Measurements from ENCODE around the gene MAP2K3. TPM values are rescaled to one million over a fixed set of nuclear protein-coding genes. Genes with fewer than 3 reads are reported as not detected.

Gene MAP2K3
- total RNA-seq, 4 donors from 2014 or later = 15.5 to 23.4 (median 21.3) TPM

GRCh38 chr17:21282231-21282630, 2.3 kb upstream of the MAP2K3 start:
- H3K4me3 ChIP-seq (replicated peaks in 1 of 3) = no peak overlapping the region
- WGBS, 2 donors = 69 to 85% methylated on average over 5 of the region's 5 CpGs
- TF ChIP-seq, protein P1, sequence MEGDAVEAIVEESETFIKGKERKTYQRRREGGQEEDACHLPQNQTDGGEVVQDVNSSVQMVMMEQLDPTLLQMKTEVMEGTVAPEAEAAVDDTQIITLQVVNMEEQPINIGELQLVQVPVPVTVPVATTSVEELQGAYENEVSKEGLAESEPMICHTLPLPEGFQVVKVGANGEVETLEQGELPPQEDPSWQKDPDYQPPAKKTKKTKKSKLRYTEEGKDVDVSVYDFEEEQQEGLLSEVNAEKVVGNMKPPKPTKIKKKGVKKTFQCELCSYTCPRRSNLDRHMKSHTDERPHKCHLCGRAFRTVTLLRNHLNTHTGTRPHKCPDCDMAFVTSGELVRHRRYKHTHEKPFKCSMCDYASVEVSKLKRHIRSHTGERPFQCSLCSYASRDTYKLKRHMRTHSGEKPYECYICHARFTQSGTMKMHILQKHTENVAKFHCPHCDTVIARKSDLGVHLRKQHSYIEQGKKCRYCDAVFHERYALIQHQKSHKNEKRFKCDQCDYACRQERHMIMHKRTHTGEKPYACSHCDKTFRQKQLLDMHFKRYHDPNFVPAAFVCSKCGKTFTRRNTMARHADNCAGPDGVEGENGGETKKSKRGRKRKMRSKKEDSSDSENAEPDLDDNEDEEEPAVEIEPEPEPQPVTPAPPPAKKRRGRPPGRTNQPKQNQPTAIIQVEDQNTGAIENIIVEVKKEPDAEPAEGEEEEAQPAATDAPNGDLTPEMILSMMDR (IDR thresholded peaks at IDR 0.05) = no peak
- intact Hi-C loops (cut with DNase I) = loop anchor here (5.0 to 10.0 kb wide), 4 partner anchors 35 to 237 kb away; partner anchors contain the start of genes KCNJ12 and USP22
- DNase-seq = no peak
- peaks cover 37 to 39% of the 10 kb centered on the region in 2 donors for H3K4me1 ChIP-seq
- no peak overlapping the region for H3K27ac ChIP-seq
- no peaks in the 10 kb centered on the region for H3K36me3 ChIP-seq
- H3K27me3 ChIP-seq = no peaks in the 10 kb centered on the region
- H3K9me3 ChIP-seq = no peaks in the 10 kb centered on the region

DNA sequence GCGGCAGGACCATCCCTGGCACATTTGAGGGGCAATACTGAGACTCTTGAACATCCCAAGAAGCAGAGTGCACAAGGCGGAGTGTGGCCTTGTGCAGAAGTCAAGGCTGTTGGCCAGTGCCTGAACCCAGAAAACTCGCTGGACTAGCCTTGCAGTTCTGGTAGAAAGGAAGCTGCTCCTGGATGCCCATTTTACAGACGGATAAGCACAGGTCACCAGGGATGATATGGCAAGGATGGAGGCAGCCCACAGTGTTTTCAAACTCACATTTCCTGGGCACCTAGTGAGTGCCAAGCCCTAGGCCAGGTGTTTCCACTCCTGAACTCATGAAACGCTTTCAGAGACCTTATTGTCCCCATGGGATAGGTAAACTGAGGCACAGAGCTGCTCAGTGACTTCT, 1.7 kb upstream of the MAP2K3 start:
- no peak overlapping the region for H3K4me3 ChIP-seq (replicated peaks in 1 of 3)
- no peak for DNase-seq
- H3K9me3 ChIP-seq = no peaks in the 10 kb centered on the region
- peaks cover 43 to 45% of the 10 kb centered on the region in 2 donors for H3K4me1 ChIP-seq
- H3K27me3 ChIP-seq = no peaks in the 10 kb centered on the region
- TF ChIP-seq, protein P1 (IDR thresholded peaks at IDR 0.05) = no peak
- no peak for TF ChIP-seq POLR2A (IDR thresholded peaks at IDR 0.05)
- WGBS, 2 donors = 77 to 95% methylated on average over 4 to 5 of the region's 5 CpGs
- intact Hi-C loops (cut with DNase I) = loop anchor here (5.0 to 10.0 kb wide), 4 partner anchors 34 to 238 kb away; partner anchors contain the start of genes KCNJ12 and USP22
- H3K36me3 ChIP-seq = no peaks in the 10 kb centered on the region
- H3K27ac ChIP-seq = no peak overlapping the region

GRCh38 chr17:21283482-21284318, 811 bp upstream of the MAP2K3 start:
- DNase-seq = no peak
- H3K9me3 ChIP-seq = no peaks in the 10 kb centered on the region
- H3K4me1 ChIP-seq = peaks cover 45 to 47% of the 10 kb centered on the region in 2 donors
- no peaks in the 10 kb centered on the region for H3K36me3 ChIP-seq
- H3K27me3 ChIP-seq = no peaks in the 10 kb centered on the region
- TF ChIP-seq POLR2A (IDR thresholded peaks at IDR 0.05) = no peak
- TF ChIP-seq, protein P1 (IDR thresholded peaks at IDR 0.05) = no peak
- peak overlapping the region in 2 of 3 donors; percentile 94 to 97 for H3K27ac ChIP-seq
- intact Hi-C loops (cut with DNase I) = loop anchor here (5.0 to 10.0 kb wide), 4 partner anchors 34 to 239 kb away; partner anchors contain the start of genes KCNJ12 and USP22
- WGBS, 2 donors = 37 to 47% methylated on average over 12 to 15 of the region's 49 CpGs
- H3K4me3 ChIP-seq (replicated peaks in 1 of 3) = peak overlapping the region in 1 of 3 donors; percentile 45

GRCh38 chr17:21285164-21286065, 904 bp downstream of the MAP2K3 start:
- Histone ChIP-seq H3K4me1 (peaks cover 47 to 50% of the 10 kb centered on the region in 2 donors), H3K4me3 (replicated peaks in 1 of 3) (peak overlapping the region; percentile 57 to 78 (median 72)), H3K27ac (peak overlapping the region; percentile 94 to 97 (median 94)), H3K36me3 (no peaks in the 10 kb centered on the region), H3K27me3 (no peaks in the 10 kb centered on the region), H3K9me3 (no peaks in the 10 kb centered on the region)
- intact Hi-C loops (cut with DNase I) = loop anchor here (10.0 kb wide), 3 partner anchors 89 to 241 kb away; partner anchors contain the start of genes KCNJ12 and USP22
- 5 to 6% methylated on average over 16 of the region's 16 CpGs for WGBS, 2 donors
- DNase-seq = peak; percentile 61 to 64
- TF ChIP-seq POLR2A (IDR thresholded peaks at IDR 0.05) = no peak
- TF ChIP-seq, protein P1 (IDR thresholded peaks at IDR 0.05) = no peak
